ENCODE data around the gene RPS8. TPM values are rescaled to one million over a fixed set of nuclear protein-coding genes. Genes with fewer than 3 reads are reported as not detected.

RPS8 gene
- total and polyA plus RNA-seq, 2 of the 8 experiments (the other 6 are each of a cell fraction or from before 2014, with no cell fraction given) = 2,261 to 2,407 TPM

- no peak for TF ChIP-seq FOSL1 (IDR thresholded peaks at IDR 0.05; ENCODE audit: insufficient read depth, low read depth, low read length)
- TF ChIP-seq TEAD4 (IDR thresholded peaks at IDR 0.05; ENCODE audit: low read depth, low read length) = peak; percentile 82
- peak; percentile 87 for TF ChIP-seq JUND (IDR thresholded peaks at IDR 0.05; ENCODE audit: low read length)
- no peak for TF ChIP-seq JUN (IDR thresholded peaks at IDR 0.05; ENCODE audit: low read depth, low read length)
- TF ChIP-seq SUZ12 (IDR thresholded peaks at IDR 0.05; ENCODE audit: low read length) = no peak
- no peak for TF ChIP-seq CBX5 (IDR thresholded peaks at IDR 0.05; ENCODE audit: low read depth, low read length)
- TF ChIP-seq POLR2A (IDR thresholded peaks at IDR 0.05; ENCODE audit: control extremely low read depth in 1 of 2, low read depth in 2 of 2, low read length in 2 of 2) = peak; percentile 99 to 100
- no peak for TF ChIP-seq BACH1 (IDR thresholded peaks at IDR 0.05; ENCODE audit: low read length)
- peak; percentile 8 to 76; a peak in 1 of 4 replicates for TF ChIP-seq SIN3A (conservative IDR thresholded peaks at IDR 0.05 in 1 of 2, IDR thresholded peaks at IDR 0.05 in 1 of 2; ENCODE audit: low read depth in 1 of 2, low read length in 2 of 2)
- no peak for TF ChIP-seq CHD1 (IDR thresholded peaks at IDR 0.05; ENCODE audit: low read depth, low read length)
- no peak; the same call in 1 of the 2 replicates for TF ChIP-seq E2F6 (IDR thresholded peaks at IDR 0.05)
- TF ChIP-seq CTCF (IDR thresholded peaks at IDR 0.05; ENCODE audit: control extremely low read depth in 1 of 3, insufficient read depth in 1 of 3, low read depth in 1 of 3, low read length in 3 of 3) = 0 out of 4 replicates have a peak, but pooled peaks of 1 of the 3 experiments have one; percentile 5
- no peak for TF ChIP-seq ATF3 (IDR thresholded peaks at IDR 0.05; ENCODE audit: insufficient read depth, low read depth, low read length)
- peak; percentile 64; the same call in 1 of the 2 replicates for TF ChIP-seq CHD2 (IDR thresholded peaks at IDR 0.05; ENCODE audit: low read length)
- no peak for TF ChIP-seq KDM4A (IDR thresholded peaks at IDR 0.05; ENCODE audit: low read depth, low read length, severe bottlenecking)
- peak; percentile 97 for TF ChIP-seq SP4 (IDR thresholded peaks at IDR 0.05; ENCODE audit: low read length)
- TF ChIP-seq GTF2F1 (IDR thresholded peaks at IDR 0.05; ENCODE audit: borderline replicate concordance, low read depth, low read length) = peak; percentile 100
- TF ChIP-seq CBX8 (IDR thresholded peaks at IDR 0.05; ENCODE audit: borderline replicate concordance, low read depth, low read length) = no peak
- TF ChIP-seq NANOG (IDR thresholded peaks at IDR 0.05; ENCODE audit: insufficient read depth, low read depth, low read length, poor library complexity, severe bottlenecking) = no peak
- peak in 1 of 2 experiments; percentile 79; a peak in 1 of 3 replicates for TF ChIP-seq EP300 (IDR thresholded peaks at IDR 0.05; ENCODE audit: borderline replicate concordance in 1 of 2, low read depth in 2 of 2, low read length in 2 of 2)
Observed at GRCh38 chr1:44819608-44820327, 44.4 kb downstream of the RPS8 start (continued).
